RWPE2 (cell line): ENCODE measurements around the gene PPIG.
A peak's percentile ranks its signal among the peaks of the same experiment; 100 is the strongest.
"Not testable (repeated sequence)": the region's sequence is repeated elsewhere in the genome, so short reads cannot be mapped to it uniquely, and the experiment has no call there.

Experiments
- ATAC-seq: fragments of 200-7000 bp; cut with Tn5 transposase; 3 replicates; pipeline ENCODE4 v1.9.1; 2021; ENCODE audit warnings: low read depth
- DNase-seq: peaks from one replicate; pipeline ENCODE4 v3.0.0-alpha.2; 2020; ENCODE audit warnings: low spot score
- H3K27ac ChIP-seq: fragments of 450-650 bp; 2 replicates; pipeline ENCODE4 v1.5.1; 2017; ENCODE audit warnings: mild to moderate bottlenecking; ENCODE audit not compliant: poor library complexity, severe bottlenecking
- H3K27me3 ChIP-seq: fragments of 250-450 bp; sonication (Bioruptor Pico); 2 replicates; pipeline ENCODE4 v1.5.1; 2021; ENCODE audit warnings: mild to moderate bottlenecking, moderate library complexity; ENCODE audit not compliant: insufficient read depth, poor library complexity, severe bottlenecking
- H3K36me3 ChIP-seq: fragments of 250-450 bp; sonication (Bioruptor Pico); 2 replicates; pipeline ENCODE4 v1.5.1; 2020; ENCODE audit warnings: low read depth, mild to moderate bottlenecking, moderate library complexity
- H3K4me1 ChIP-seq: fragments of 250-450 bp; sonication (Bioruptor Pico); 2 replicates; pipeline ENCODE4 v1.5.1; 2021; ENCODE audit warnings: mild to moderate bottlenecking, moderate library complexity; ENCODE audit not compliant: insufficient read depth, poor library complexity, severe bottlenecking
- H3K4me3 ChIP-seq: fragments of 250-450 bp; sonication (Bioruptor Pico); 2 replicates; pipeline ENCODE4 v1.5.1; 2021; ENCODE audit warnings: mild to moderate bottlenecking, moderate library complexity; ENCODE audit not compliant: severe bottlenecking
- H3K9me3 ChIP-seq: fragments of 250-450 bp; sonication (Bioruptor Pico); 2 replicates; pipeline ENCODE4 v1.5.1; 2021; ENCODE audit warnings: mild to moderate bottlenecking, moderate library complexity; ENCODE audit not compliant: severe bottlenecking
- CTCF ChIP-seq: fragments of 450-650 bp; IDR thresholded peaks from one replicate; pipeline ENCODE4 v1.5.1; 2017; ENCODE audit warnings: mild to moderate bottlenecking, moderate library complexity; ENCODE audit not compliant: poor library complexity, severe bottlenecking

PPIG gene

GRCh38 chr2:169584005-169584877, at the start of gene PPIG:
TSS of gene PPIG (plus strand) at chr2:169584351. CDS start at chr2:169604042, 19,691 bp downstream.
- H3K27ac ChIP-seq, result peak within 1 kb of the TSS; percentile 83
- DNase-seq (peak; percentile 78), ATAC-seq (peak; percentile 93)
- H3K4me1 ChIP-seq, result peaks cover 7% of the 10 kb centered on the region
- peaks cover 5% of the 10 kb centered on the region; the same call in 1 of the 2 replicates for H3K36me3 ChIP-seq
- no peak for TF ChIP-seq CTCF
- peak within 1 kb of the TSS; percentile 78 for H3K4me3 ChIP-seq
- no peaks in the 10 kb centered on the region for H3K9me3 ChIP-seq
- H3K27me3 ChIP-seq, result no peaks in the 10 kb centered on the region

- DNase-seq, H3K9me3 ChIP-seq, ATAC-seq, H3K27ac ChIP-seq, H3K4me3 ChIP-seq, H3K4me1 ChIP-seq, H3K27me3 ChIP-seq: not testable (repeated sequence)
- H3K36me3 ChIP-seq, result peaks cover 43% of the 10 kb centered on the region
These were observed 44.7 kb upstream of the PPIG start for GRCh38 chr2:169539460-169539859.

GRCh38 chr2:169540146-169540545, 44.0 kb upstream of the PPIG start:
- no peak overlapping the region for H3K4me3 ChIP-seq
- H3K4me1 ChIP-seq, result no peaks in the 10 kb centered on the region
- TF ChIP-seq CTCF, result no peak
- H3K27ac ChIP-seq, result no peak overlapping the region
- H3K36me3 ChIP-seq, result peaks cover 50% of the 10 kb centered on the region
- no peaks in the 10 kb centered on the region for H3K9me3 ChIP-seq
- no peak for DNase-seq
- ATAC-seq, result no peak
- no peaks in the 10 kb centered on the region for H3K27me3 ChIP-seq

- no peaks in the 10 kb centered on the region for H3K4me1 ChIP-seq
- no peak for ATAC-seq
- H3K9me3 ChIP-seq, result no peaks in the 10 kb centered on the region
- H3K36me3 ChIP-seq, result peaks cover 51% of the 10 kb centered on the region
- H3K27me3 ChIP-seq, result no peaks in the 10 kb centered on the region
- no peak for TF ChIP-seq CTCF
- DNase-seq, result no peak
- H3K4me3 ChIP-seq, result no peak overlapping the region
- no peak overlapping the region for H3K27ac ChIP-seq
These were observed 41.7 kb upstream of the PPIG start for GRCh38 chr2:169542433-169542832.

- ATAC-seq (no peak), DNase-seq (no peak)
- TF ChIP-seq CTCF, result no peak
- H3K36me3 ChIP-seq, result peaks cover 44% of the 10 kb centered on the region
- H3K27ac ChIP-seq, result no peak overlapping the region
- no peak overlapping the region for H3K4me3 ChIP-seq
- H3K27me3 ChIP-seq, result no peaks in the 10 kb centered on the region
- no peaks in the 10 kb centered on the region for H3K4me1 ChIP-seq
- H3K9me3 ChIP-seq, result no peaks in the 10 kb centered on the region
These were observed 37.4 kb upstream of the PPIG start for GRCh38 chr2:169546756-169547155.
